ENCODE results near the gene GSTM3. TPM values are rescaled to one million over a fixed set of nuclear protein-coding genes. Genes with fewer than 3 reads are reported as not detected.
"Not testable (repeated sequence)": the region's sequence is repeated elsewhere in the genome, so short reads cannot be mapped to it uniquely, and the experiment has no call there.

Gene GSTM3
- total RNA-seq, 1 experiment from 2014 or later = 223 TPM

GRCh38 chr1:109762039-109762585 is 21.3 kb upstream of the GSTM3 start:
- Histone ChIP-seq H3K9me3 (replicated peaks) (no peaks in the 10 kb centered on the region), H3K27ac (no peak overlapping the region), H3K36me3 (no peaks in the 10 kb centered on the region), H3K4me1 (replicated peaks) (peaks cover 14% of the 10 kb centered on the region), H3K4me3 (no peak overlapping the region), H3K27me3 (replicated peaks) (no peaks in the 10 kb centered on the region)
- DNase-seq (ENCODE audit: low read depth in 1 of 2, low spot score in 2 of 2) = peak in 1 of 2 experiments; percentile 25

DNA sequence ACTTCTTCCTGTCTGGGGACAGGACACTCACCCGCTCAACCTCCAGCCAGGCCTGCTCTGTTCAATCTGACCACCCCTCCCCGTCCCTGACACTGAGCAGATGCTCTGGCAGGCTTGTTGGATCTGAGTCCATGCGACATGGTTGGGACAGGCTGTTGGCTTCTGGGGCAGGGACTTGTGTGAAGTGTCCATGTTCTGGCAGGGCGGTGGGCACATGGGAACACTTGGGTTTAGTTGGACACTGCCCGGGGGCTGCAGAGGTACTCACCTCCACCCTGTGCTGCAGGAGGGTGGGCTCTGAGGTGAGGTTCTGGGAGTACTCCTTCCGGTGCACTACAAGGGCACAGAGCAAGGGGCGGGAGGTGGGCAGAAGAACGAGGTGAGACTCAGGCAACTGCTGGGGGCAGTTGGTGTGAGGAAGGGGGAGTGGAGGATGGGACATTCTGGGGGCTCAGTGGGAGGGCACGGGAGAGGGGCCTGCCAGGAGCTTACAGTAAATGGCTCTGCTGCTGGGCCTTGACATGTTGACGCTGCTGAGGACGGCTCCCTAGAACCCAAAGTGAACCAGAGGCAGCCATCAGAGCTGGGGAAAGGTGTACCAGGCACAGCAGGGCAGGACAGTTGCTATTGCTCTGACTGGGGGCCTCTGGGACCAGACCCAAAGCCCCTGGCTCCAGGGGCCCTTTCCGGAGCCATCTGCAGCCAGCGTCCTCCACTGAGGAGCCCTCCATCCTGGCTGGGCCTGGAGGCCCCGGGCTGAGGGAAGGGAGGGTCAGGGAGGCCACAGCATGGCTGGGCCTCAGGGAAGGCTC is 20.6 kb upstream of the GSTM3 start:
- Histone ChIP-seq H3K9me3 (replicated peaks) (no peaks in the 10 kb centered on the region), H3K27me3 (replicated peaks) (no peaks in the 10 kb centered on the region), H3K27ac (no peak overlapping the region), H3K4me1 (replicated peaks) (peaks cover 14% of the 10 kb centered on the region), H3K4me3 (no peak overlapping the region), H3K36me3 (no peaks in the 10 kb centered on the region)
- DNase-seq (ENCODE audit: low read depth in 1 of 2, low spot score in 2 of 2) = peak in 1 of 2 experiments; percentile 41

- Histone ChIP-seq H3K4me1 (replicated peaks) (peaks cover 14% of the 10 kb centered on the region), H3K27me3 (replicated peaks) (no peaks in the 10 kb centered on the region), H3K9me3 (replicated peaks) (no peaks in the 10 kb centered on the region), H3K4me3 (no peak overlapping the region), H3K36me3 (no peaks in the 10 kb centered on the region), H3K27ac (no peak overlapping the region)
- no peak for DNase-seq (ENCODE audit: low read depth in 1 of 2, low spot score in 2 of 2)
Measured at GRCh38 chr1:109760581-109761226, 19.9 kb upstream of the GSTM3 start.

DNA sequence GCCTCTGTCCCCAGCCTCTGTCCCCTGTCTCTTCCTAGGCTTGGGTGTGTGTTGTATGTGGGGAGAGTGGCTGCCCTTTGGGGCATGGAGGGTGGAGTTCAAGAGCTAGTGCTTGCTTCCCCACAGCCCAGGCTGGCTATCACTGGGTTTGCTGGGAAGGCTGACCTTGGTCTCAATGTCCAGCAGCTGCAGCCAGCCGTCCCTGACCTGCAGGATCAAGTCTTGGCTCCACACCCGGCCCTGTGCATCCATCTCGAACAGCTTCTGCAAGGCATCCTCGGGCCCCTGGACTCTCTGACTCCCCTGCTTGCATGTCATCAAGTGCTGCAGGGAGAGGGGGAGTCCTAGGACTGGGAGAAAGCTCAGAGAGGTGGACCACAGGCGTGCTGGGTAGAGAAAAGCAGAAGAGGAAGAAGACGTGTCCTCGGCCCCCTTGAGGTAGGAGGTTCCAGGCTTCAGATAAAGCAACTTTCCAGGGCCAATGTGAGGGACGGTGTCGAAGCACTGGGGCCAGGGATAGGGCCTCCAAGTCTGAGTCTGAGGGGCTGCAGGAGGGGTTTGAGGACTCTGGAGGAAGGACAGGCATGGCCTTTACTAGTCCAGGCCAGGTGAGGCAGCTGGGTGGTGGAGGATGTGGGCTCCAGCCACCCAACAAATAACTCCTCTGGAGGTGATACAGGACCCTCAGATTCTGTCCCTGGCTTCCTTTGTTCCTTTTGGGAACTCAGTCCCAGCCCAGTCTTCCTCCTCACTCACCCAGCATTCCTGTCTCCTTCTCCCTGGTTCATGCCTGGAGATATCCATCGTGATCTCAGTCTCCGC is 18.9 kb upstream of the GSTM3 start:
- no peaks in the 10 kb centered on the region for H3K27me3 ChIP-seq (replicated peaks)
- no peaks in the 10 kb centered on the region for H3K36me3 ChIP-seq
- no peak overlapping the region for H3K27ac ChIP-seq
- no peaks in the 10 kb centered on the region for H3K9me3 ChIP-seq (replicated peaks)
- peak in 1 of 2 experiments; percentile 37 for DNase-seq (ENCODE audit: low read depth in 1 of 2, low spot score in 2 of 2)
- no peak overlapping the region for H3K4me3 ChIP-seq
- H3K4me1 ChIP-seq (replicated peaks) = peaks cover 14% of the 10 kb centered on the region

- no peak overlapping the region for H3K27ac ChIP-seq
- H3K36me3 ChIP-seq = no peaks in the 10 kb centered on the region
- no peaks in the 10 kb centered on the region for H3K27me3 ChIP-seq (replicated peaks)
- H3K4me3 ChIP-seq = no peak overlapping the region
- H3K9me3 ChIP-seq (replicated peaks) = no peaks in the 10 kb centered on the region
- peaks cover 6% of the 10 kb centered on the region for H3K4me1 ChIP-seq (replicated peaks)
- DNase-seq (ENCODE audit: low read depth in 1 of 2, low spot score in 2 of 2) = peak in 1 of 2 experiments; percentile 32
Measured at GRCh38 chr1:109757936-109758786, 17.3 kb upstream of the GSTM3 start.

DNA sequence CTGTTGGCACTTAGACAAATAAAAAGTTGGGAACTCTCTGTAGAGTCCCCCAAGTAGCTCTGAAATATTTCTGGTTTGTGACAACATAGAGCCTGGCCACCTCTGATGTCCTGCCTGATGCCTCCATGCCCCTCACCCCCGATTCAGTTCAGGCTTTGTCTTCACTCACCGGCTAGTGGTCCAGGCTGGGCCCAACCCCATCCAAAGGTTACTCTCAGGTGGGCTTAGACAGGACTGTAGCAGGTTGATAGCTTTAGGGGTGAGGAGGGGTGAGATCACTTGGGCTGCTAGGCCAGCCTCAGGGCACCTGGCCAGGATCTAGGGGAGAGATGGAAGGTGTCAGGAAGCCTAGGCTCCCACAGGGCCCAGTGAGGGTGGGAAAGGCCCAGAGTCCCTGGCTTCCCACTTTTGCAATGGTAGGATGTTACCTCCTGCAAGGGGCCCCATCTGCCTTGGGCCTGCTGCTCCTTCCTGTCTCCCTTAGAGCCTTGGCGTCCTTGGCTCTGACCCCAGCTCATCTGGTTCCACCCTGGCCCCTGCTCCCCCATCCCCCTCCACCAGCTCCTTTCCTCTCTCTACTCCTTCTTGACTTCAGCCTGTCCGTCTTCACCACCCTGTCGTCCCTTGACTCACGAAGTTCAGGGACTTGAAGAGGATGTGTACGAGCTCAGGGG is 16.1 kb upstream of the GSTM3 start:
- no peaks in the 10 kb centered on the region for H3K9me3 ChIP-seq (replicated peaks)
- no peaks in the 10 kb centered on the region for H3K36me3 ChIP-seq
- H3K4me3 ChIP-seq = no peak overlapping the region
- no peaks in the 10 kb centered on the region for H3K27me3 ChIP-seq (replicated peaks)
- DNase-seq (ENCODE audit: low read depth in 1 of 2, low spot score in 2 of 2) = peak in 1 of 2 experiments; percentile 33
- no peak overlapping the region for H3K27ac ChIP-seq
- H3K4me1 ChIP-seq (replicated peaks) = no peaks in the 10 kb centered on the region; the same call in 1 of the 2 replicates

DNA sequence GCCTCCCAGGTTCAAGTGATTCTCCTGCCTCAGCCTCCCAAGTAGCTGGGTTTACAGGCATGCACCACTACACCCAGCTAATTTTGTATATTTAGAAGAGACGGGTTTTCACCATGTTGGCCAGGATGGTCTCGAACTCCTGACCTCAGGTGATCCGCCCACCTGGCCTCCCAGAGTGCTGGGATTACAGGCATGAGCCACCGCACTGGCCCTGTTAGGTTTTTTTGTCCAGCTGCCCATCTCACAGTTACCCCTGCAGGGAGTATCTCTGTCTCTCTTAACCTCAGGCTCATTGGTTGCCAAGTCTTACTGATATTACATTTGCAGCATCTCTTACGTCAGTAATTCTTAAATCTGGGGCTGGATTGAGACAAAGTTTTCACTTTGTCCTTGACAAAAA is 15.5 kb upstream of the GSTM3 start:
- H3K9me3 ChIP-seq (replicated peaks); H3K27ac ChIP-seq: not testable (repeated sequence)

GRCh38 chr1:109754738-109755137 is 13.9 kb upstream of the GSTM3 start:
- no peaks in the 10 kb centered on the region for H3K9me3 ChIP-seq (replicated peaks)
- H3K27me3 ChIP-seq (replicated peaks) = no peaks in the 10 kb centered on the region
- H3K27ac ChIP-seq = no peak overlapping the region
- H3K4me3 ChIP-seq = no peak overlapping the region
- no peaks in the 10 kb centered on the region; the same call in 1 of the 2 replicates for H3K4me1 ChIP-seq (replicated peaks)
- no peaks in the 10 kb centered on the region for H3K36me3 ChIP-seq
- no peak for DNase-seq (ENCODE audit: low read depth in 1 of 2, low spot score in 2 of 2)

More for the DNA sequence above, 15.5 kb upstream of the GSTM3 start:
- DNase-seq (ENCODE audit: low read depth in 1 of 2, low spot score in 2 of 2) = peak in 1 of 2 experiments; percentile 16
- H3K4me1 ChIP-seq (replicated peaks); H3K27me3 ChIP-seq (replicated peaks); H3K36me3 ChIP-seq; H3K4me3 ChIP-seq: not testable (repeated sequence)

- no peak overlapping the region for H3K27ac ChIP-seq
Measured at GRCh38 chr1:109751531-109752260, 10.9 kb upstream of the GSTM3 start.

GRCh38 chr1:109750920-109751319 is 10.1 kb upstream of the GSTM3 start:
- H3K4me3 ChIP-seq = no peak overlapping the region
- H3K36me3 ChIP-seq = no peaks in the 10 kb centered on the region
- no peak for DNase-seq (ENCODE audit: low read depth in 1 of 2, low spot score in 2 of 2)
- H3K9me3 ChIP-seq (replicated peaks) = no peaks in the 10 kb centered on the region
- H3K27me3 ChIP-seq (replicated peaks) = 0 out of 2 replicates have a peak, but pooled peaks cover 3% of the 10 kb centered on the region
- H3K4me1 ChIP-seq (replicated peaks) = no peaks in the 10 kb centered on the region; the same call in 1 of the 2 replicates
- H3K27ac ChIP-seq = no peak overlapping the region

More at GRCh38 chr1:109751531-109752260, 10.9 kb upstream of the GSTM3 start:
- no peak for DNase-seq (ENCODE audit: low read depth in 1 of 2, low spot score in 2 of 2)
- H3K36me3 ChIP-seq = no peaks in the 10 kb centered on the region
- H3K9me3 ChIP-seq (replicated peaks) = no peaks in the 10 kb centered on the region
- H3K27me3 ChIP-seq (replicated peaks) = 0 out of 2 replicates have a peak, but pooled peaks cover 3% of the 10 kb centered on the region
- no peaks in the 10 kb centered on the region; the same call in 1 of the 2 replicates for H3K4me1 ChIP-seq (replicated peaks)
- no peak overlapping the region for H3K4me3 ChIP-seq

GRCh38 chr1:109750241-109750882 is 9.5 kb upstream of the GSTM3 start:
- H3K27ac ChIP-seq = no peak overlapping the region
- H3K27me3 ChIP-seq (replicated peaks) = 0 out of 2 replicates have a peak, but pooled peaks cover 3% of the 10 kb centered on the region
- H3K9me3 ChIP-seq (replicated peaks) = no peaks in the 10 kb centered on the region
- H3K4me1 ChIP-seq (replicated peaks) = no peaks in the 10 kb centered on the region; the same call in 1 of the 2 replicates
- DNase-seq (ENCODE audit: low read depth in 1 of 2, low spot score in 2 of 2) = no peak
- H3K4me3 ChIP-seq = no peak overlapping the region
- no peaks in the 10 kb centered on the region for H3K36me3 ChIP-seq
